Dermis microvascular lymphatic vessel endothelial cell (primary cell): Measurements from ENCODE around the gene PARVA. TPM values are rescaled to one million over a fixed set of nuclear protein-coding genes. Genes with fewer than 3 reads are reported as not detected.
"Not testable (repeated sequence)": the region's sequence is repeated elsewhere in the genome, so short reads cannot be mapped to it uniquely, and the experiment has no call there.

Experiments used
- DNase-seq, 2 donors: peaks; one replicate each; pipeline versions ENCODE4 v3.0.0 to v3.0.0-alpha.2; 2010; ENCODE audit warnings: low read depth in 2 of 2
- total RNA-seq: library from RNA; depleted of rRNA; stranded (reverse); fragments of >200 nt; gene quantifications from 2 replicates; pipeline ENCODE4 v1.2.1, GENCODE V29; 2014

Gene PARVA
- total RNA-seq, 1 donor from 2014 or later = 17.6 TPM

GRCh38 chr11:12496181-12497025, 119.0 kb downstream of the PARVA start:
- no peak for DNase-seq

GRCh38 chr11:12497431-12497830, 120.1 kb downstream of the PARVA start:
- DNase-seq = no peak

GRCh38 chr11:12499071-12499470, 121.7 kb downstream of the PARVA start:
- no peak for DNase-seq

GRCh38 chr11:12502046-12502445, 124.7 kb downstream of the PARVA start:
- no peak for DNase-seq

GRCh38 chr11:12503039-12503484, 125.7 kb downstream of the PARVA start:
- DNase-seq = no peak

- DNase-seq = no peak
Measured at GRCh38 chr11:12503886-12504285, 126.5 kb downstream of the PARVA start.

GRCh38 chr11:12505183-12505582, 127.8 kb downstream of the PARVA start:
- DNase-seq = no peak

- DNase-seq = no peak
Measured at GRCh38 chr11:12506404-12506921, 129.1 kb downstream of the PARVA start.

GRCh38 chr11:12507391-12507790, 130.0 kb downstream of the PARVA start:
- DNase-seq = no peak

GRCh38 chr11:12508151-12508751, 130.9 kb downstream of the PARVA start:
- DNase-seq = peak; percentile 70 to 75

- DNase-seq = no peak
Measured at GRCh38 chr11:12509371-12509770, 132.0 kb downstream of the PARVA start.

GRCh38 chr11:12512132-12512531, 134.8 kb downstream of the PARVA start:
- no peak for DNase-seq

GRCh38 chr11:12512826-12513395, 135.5 kb downstream of the PARVA start:
- DNase-seq = peak; percentile 30 to 60

- DNase-seq = no peak
Measured at GRCh38 chr11:12516387-12517105, 139.2 kb downstream of the PARVA start.

- no peak for DNase-seq
Measured at GRCh38 chr11:12517306-12517705, 139.9 kb downstream of the PARVA start.

- no peak for DNase-seq
Measured at GRCh38 chr11:12517741-12518140, 140.4 kb downstream of the PARVA start.

GRCh38 chr11:12518606-12519385, 141.4 kb downstream of the PARVA start:
- no peak for DNase-seq

GRCh38 chr11:12520054-12520453, 142.7 kb downstream of the PARVA start:
- no peak for DNase-seq

- not testable (repeated sequence) for DNase-seq
Measured at GRCh38 chr11:12520576-12520975, 143.2 kb downstream of the PARVA start.

- DNase-seq = no peak
Measured at GRCh38 chr11:12523180-12523924, 146.0 kb downstream of the PARVA start.
